Measurements from ENCODE around the gene NTPCR.

- TF ChIP-seq CTCF (IDR thresholded peaks at IDR 0.05) (no peak), POLR2A (IDR thresholded peaks at IDR 0.05) (no peak)
These were observed 81.1 kb downstream of the NTPCR start for GRCh38 chr1:233031521-233031920.
